IPS DF 6.9 (cell line): ENCODE results near the gene CHMP4A.
A peak's percentile ranks its signal among the peaks of the same experiment; 100 is the strongest.
"Not testable (repeated sequence)": the region's sequence is repeated elsewhere in the genome, so short reads cannot be mapped to it uniquely, and the experiment has no call there.

ENCODE experiments used
- DNase-seq: peaks from one replicate; pipeline ENCODE4 v3.0.0-alpha.2; 2013; ENCODE audit warnings: low read depth, low spot score
- H3K27ac ChIP-seq: one replicate; pipeline ENCODE4 v1.5.1; 2013; ENCODE audit warnings: low read length, control low read depth
- H3K27me3 ChIP-seq: 2 replicates; pipeline ENCODE4 v1.6.1; 2013; ENCODE audit warnings: mild to moderate bottlenecking, low read length; ENCODE audit not compliant: control insufficient read depth, insufficient read depth
- H3K36me3 ChIP-seq: 2 replicates; pipeline ENCODE4 v1.6.1; 2013; ENCODE audit warnings: low read length; ENCODE audit not compliant: control insufficient read depth, insufficient read depth
- H3K4me1 ChIP-seq: 2 replicates; pipeline ENCODE4 v1.6.1; 2013; ENCODE audit warnings: low read length; ENCODE audit not compliant: control insufficient read depth, insufficient read depth
- H3K4me3 ChIP-seq: 2 replicates; pipeline ENCODE4 v1.5.1; 2013; ENCODE audit warnings: mild to moderate bottlenecking, low read length
- H3K9me3 ChIP-seq: 2 replicates; pipeline ENCODE4 v1.6.1; 2013; ENCODE audit warnings: low read length, inconsistent platforms; ENCODE audit not compliant: control insufficient read depth, insufficient read depth
- WGBS: extraction: QIAGEN DNeasy Blood & Tissue Kit; methylation state at CpG from one replicate; pipeline ENCODE4 v1.1.7; 2013; ENCODE audit warnings: mixed read lengths, missing lambda C conversion rate; ENCODE audit not compliant: insufficient read length, insufficient coverage; 5-methylcytosine and 5-hydroxymethylcytosine counted together

CHMP4A gene

GRCh38 chr14:24206260-24207103 is 6.8 kb downstream of the CHMP4A start:
- DNase-seq: no peak
- H3K27ac ChIP-seq: no peak overlapping the region
- WGBS: no CpG with 5 or more reads among the region's 11 CpGs
- no peaks in the 10 kb centered on the region for H3K27me3 ChIP-seq
- H3K4me1 ChIP-seq: no peaks in the 10 kb centered on the region
- peaks cover 14% of the 10 kb centered on the region for H3K36me3 ChIP-seq
- H3K9me3 ChIP-seq: no peaks in the 10 kb centered on the region
- no peak overlapping the region for H3K4me3 ChIP-seq

- 100% methylated on average over 1 of the region's 7 CpGs for WGBS
- Histone ChIP-seq H3K4me3 (no peak overlapping the region), H3K36me3 (peaks cover 9% of the 10 kb centered on the region), H3K27me3 (no peaks in the 10 kb centered on the region), H3K4me1 (no peaks in the 10 kb centered on the region), H3K9me3 (no peaks in the 10 kb centered on the region), H3K27ac (no peak overlapping the region)
- DNase-seq: no peak
Observed at GRCh38 chr14:24204163-24205146, 8.8 kb downstream of the CHMP4A start.

GRCh38 chr14:24203249-24203886 is 9.9 kb downstream of the CHMP4A start:
- H3K4me1 ChIP-seq, H3K9me3 ChIP-seq, H3K36me3 ChIP-seq, H3K27me3 ChIP-seq, H3K27ac ChIP-seq, H3K4me3 ChIP-seq, DNase-seq: not testable (repeated sequence)
- no CpG with 5 or more reads among the region's 16 CpGs for WGBS

- H3K36me3 ChIP-seq: not testable (repeated sequence)
Observed at GRCh38 chr14:24202538-24202937, 10.8 kb downstream of the CHMP4A start.

GRCh38 chr14:24198814-24199524 is 14.3 kb downstream of the CHMP4A start:
- Histone ChIP-seq H3K9me3 (no peaks in the 10 kb centered on the region), H3K27ac (no peak overlapping the region), H3K4me1 (no peaks in the 10 kb centered on the region), H3K4me3 (no peak overlapping the region), H3K36me3 (no peaks in the 10 kb centered on the region), H3K27me3 (no peaks in the 10 kb centered on the region)
- DNase-seq: no peak
- WGBS: no CpG with 5 or more reads among the region's 7 CpGs

More at GRCh38 chr14:24202538-24202937, 10.8 kb downstream of the CHMP4A start:
- not testable (repeated sequence) for H3K4me1 ChIP-seq, H3K27me3 ChIP-seq, DNase-seq, H3K9me3 ChIP-seq, H3K4me3 ChIP-seq, H3K27ac ChIP-seq
- no CpG with 5 or more reads among the region's 8 CpGs for WGBS

GRCh38 chr14:24197056-24197450 is 16.2 kb downstream of the CHMP4A start:
- Histone ChIP-seq H3K27ac (no peak overlapping the region), H3K36me3 (no peaks in the 10 kb centered on the region), H3K4me1 (no peaks in the 10 kb centered on the region), H3K4me3 (no peak overlapping the region), H3K9me3 (no peaks in the 10 kb centered on the region), H3K27me3 (no peaks in the 10 kb centered on the region)
- DNase-seq: no peak
- WGBS: no CpG with 5 or more reads among the region's 2 CpGs

GRCh38 chr14:24196071-24197055 is 16.9 kb downstream of the CHMP4A start:
- no CpG with 5 or more reads among the region's 33 CpGs for WGBS
- no peak overlapping the region for H3K27ac ChIP-seq

GRCh38 chr14:24195186-24196070 is 17.9 kb downstream of the CHMP4A start, which contains the start of gene TM9SF1:
Gene TM9SF1 (minus strand): TSS chr14:24195441. CDS start chr14:24195019, 422 bp downstream.
- no peaks in the 10 kb centered on the region for H3K27me3 ChIP-seq
- no CpG with 5 or more reads among the region's 89 CpGs for WGBS
- no peaks in the 10 kb centered on the region for H3K9me3 ChIP-seq
- H3K4me3 ChIP-seq: peak within 1 kb of the TSS; percentile 68
- no peak for DNase-seq
- no peak within 1 kb of the TSS for H3K27ac ChIP-seq
- no peaks in the 10 kb centered on the region for H3K4me1 ChIP-seq
- no peaks in the 10 kb centered on the region for H3K36me3 ChIP-seq

More at GRCh38 chr14:24196071-24197055, 16.9 kb downstream of the CHMP4A start:
- no peaks in the 10 kb centered on the region for H3K27me3 ChIP-seq
- peak overlapping the region; percentile 68; the same call in 1 of the 2 replicates for H3K4me3 ChIP-seq
- H3K4me1 ChIP-seq: no peaks in the 10 kb centered on the region
- H3K36me3 ChIP-seq: no peaks in the 10 kb centered on the region
- no peak for DNase-seq
- no peaks in the 10 kb centered on the region for H3K9me3 ChIP-seq
